Measurements from ENCODE around the gene ACACA. TPM values are rescaled to one million over a fixed set of nuclear protein-coding genes. Genes with fewer than 3 reads are reported as not detected.

Gene ACACA
- total RNA-seq, 4 donors from 2014 or later = 30.0 to 69.7 (median 49.9) TPM

- WGBS, 2 donors = 82 to 89% methylated on average over 2 of the region's 2 CpGs
- TF ChIP-seq POLR2A (IDR thresholded peaks at IDR 0.05) (no peak), CTCF (IDR thresholded peaks at IDR 0.05) (no peak), EP300 (IDR thresholded peaks at IDR 0.05) (no peak)
- peaks cover 0 to 67% (median 4%) of the 10 kb centered on the region in 3 donors for H3K36me3 ChIP-seq
Observed at GRCh38 chr17:37097154-37097553, 309.5 kb downstream of the ACACA start.

GRCh38 chr17:37096071-37096470 is 310.6 kb downstream of the ACACA start:
- TF ChIP-seq POLR2A (IDR thresholded peaks at IDR 0.05) = no peak
- WGBS, 2 donors = 98 to 100% methylated on average over 2 of the region's 2 CpGs
- no peaks in the 10 kb centered on the region for H3K27me3 ChIP-seq
- H3K9me3 ChIP-seq = no peaks in the 10 kb centered on the region
- H3K4me1 ChIP-seq = no peaks in the 10 kb centered on the region
- peaks cover 0 to 60% (median 4%) of the 10 kb centered on the region in 3 donors for H3K36me3 ChIP-seq
- H3K4me3 ChIP-seq = no peak overlapping the region
- no peak overlapping the region for H3K27ac ChIP-seq
- DNase-seq (ENCODE audit: low spot score in 2 of 2) = no peak

More at GRCh38 chr17:37097154-37097553, 309.5 kb downstream of the ACACA start:
- H3K4me1 ChIP-seq = no peaks in the 10 kb centered on the region
- DNase-seq (ENCODE audit: low spot score in 2 of 2) = no peak
- no peak overlapping the region for H3K4me3 ChIP-seq
- no peaks in the 10 kb centered on the region for H3K27me3 ChIP-seq
- no peaks in the 10 kb centered on the region for H3K9me3 ChIP-seq
- H3K27ac ChIP-seq = no peak overlapping the region

- DNase-seq (ENCODE audit: low spot score in 2 of 2) = no peak
- Histone ChIP-seq H3K4me1 (peaks cover 0 to 4% (median 0%) of the 10 kb centered on the region in 4 donors), H3K27me3 (no peaks in the 10 kb centered on the region), H3K9me3 (no peaks in the 10 kb centered on the region), H3K4me3 (no peak overlapping the region), H3K36me3 (peaks cover 0 to 68% (median 4%) of the 10 kb centered on the region in 3 donors), H3K27ac (peak overlapping the region in 1 of 4 donors; percentile 57)
- WGBS, 2 donors = 51 to 53% methylated on average over 4 of the region's 4 CpGs
- no peak for TF ChIP-seq EP300 (IDR thresholded peaks at IDR 0.05)
Observed at GRCh38 chr17:37094391-37094790, 312.2 kb downstream of the ACACA start.

GRCh38 chr17:37092701-37093100 is 313.9 kb downstream of the ACACA start:
- Histone ChIP-seq H3K9me3 (no peaks in the 10 kb centered on the region), H3K4me1 (peaks cover 0 to 8% (median 0%) of the 10 kb centered on the region in 4 donors), H3K27ac (no peak overlapping the region), H3K4me3 (no peak overlapping the region), H3K36me3 (peaks cover 0 to 79% (median 4%) of the 10 kb centered on the region in 3 donors), H3K27me3 (no peaks in the 10 kb centered on the region)
- no peak for DNase-seq (ENCODE audit: low spot score in 2 of 2)
- no peak for TF ChIP-seq EP300 (IDR thresholded peaks at IDR 0.05)
- no peak for TF ChIP-seq POLR2A (IDR thresholded peaks at IDR 0.05)
- no peak for TF ChIP-seq CTCF (IDR thresholded peaks at IDR 0.05)

- H3K4me1 ChIP-seq = peaks cover 0 to 8% (median 0%) of the 10 kb centered on the region in 4 donors
- TF ChIP-seq EP300 (IDR thresholded peaks at IDR 0.05) (no peak), CTCF (IDR thresholded peaks at IDR 0.05) (no peak), POLR2A (IDR thresholded peaks at IDR 0.05) (no peak)
- no peaks in the 10 kb centered on the region for H3K9me3 ChIP-seq
- H3K4me3 ChIP-seq = no peak overlapping the region
- H3K27ac ChIP-seq = no peak overlapping the region
- peaks cover 1 to 79% (median 4%) of the 10 kb centered on the region in 3 donors for H3K36me3 ChIP-seq
- WGBS, 2 donors = 95% methylated on average over 2 of the region's 2 CpGs
- no peak for DNase-seq (ENCODE audit: low spot score in 2 of 2)
- H3K27me3 ChIP-seq = no peaks in the 10 kb centered on the region
Observed at GRCh38 chr17:37092071-37092470, 314.6 kb downstream of the ACACA start.

GRCh38 chr17:37090941-37091340 is 315.7 kb downstream of the ACACA start:
- peaks cover 0 to 79% (median 3%) of the 10 kb centered on the region in 3 donors for H3K36me3 ChIP-seq
- 81 to 82% methylated on average over 3 of the region's 3 CpGs for WGBS, 2 donors
- no peak overlapping the region for H3K27ac ChIP-seq
- no peaks in the 10 kb centered on the region for H3K9me3 ChIP-seq
- no peak for DNase-seq (ENCODE audit: low spot score in 2 of 2)
- H3K4me1 ChIP-seq = peaks cover 0 to 8% (median 0%) of the 10 kb centered on the region in 4 donors
- TF ChIP-seq CTCF (IDR thresholded peaks at IDR 0.05) = no peak
- TF ChIP-seq EP300 (IDR thresholded peaks at IDR 0.05) = no peak
- no peaks in the 10 kb centered on the region for H3K27me3 ChIP-seq
- H3K4me3 ChIP-seq = no peak overlapping the region

All from tibial nerve (tissue), 4 donors.